MM.1S (cell line): ENCODE measurements around the gene SCRN2.

Experiments
- CTCF ChIP-seq: fragments of 300-600 bp; sonication (generic); IDR thresholded peaks from 2 replicates; pipeline ENCODE4 v1.5.1; 2016; ENCODE audit warnings: antibody characterized with exemption, low read length, mixed read lengths
- EZH2phosphoT487 ChIP-seq: fragments of 300-600 bp; sonication (generic); IDR thresholded peaks from 2 replicates; pipeline ENCODE4 v1.6.1; 2018; ENCODE audit warnings: antibody characterized with exemption, low read length

- TF ChIP-seq EZH2phosphoT487 (no peak), CTCF (no peak)
These were observed 2.4 kb downstream of the SCRN2 start for GRCh38 chr17:47838636-47839035.
